AG04449 (cell line): ENCODE results near the gene OR6K2.

Source experiments
- CTCF ChIA-PET: fragments of 350-600 bp; formaldehyde crosslinking; extraction: SDS; loops from one replicate; lab custom pipeline; 2021; ENCODE audit warnings: antibody characterized with exemption; lab: Yijun Ruan, JAX
- POLR2A ChIA-PET: fragments of 400-600, 350-600 bp; formaldehyde crosslinking; extraction: SDS; loops from one replicate; lab custom pipeline; 2020; ENCODE audit warnings: antibody characterized with exemption, inconsistent platforms; lab: Yijun Ruan, JAX
- DNase-seq: peaks from one replicate; pipeline ENCODE4 v3.0.0-alpha.2; 2010; ENCODE audit warnings: low read depth, low spot score
- H3K4me3 ChIP-seq: 2 replicates; pipeline ENCODE4 v1.5.1; 2011; ENCODE audit warnings: low read depth, mild to moderate bottlenecking, control low read depth, low read length
- CTCF ChIP-seq: IDR thresholded peaks from one replicate; pipeline ENCODE4 v1.5.1; 2011; ENCODE audit warnings: mild to moderate bottlenecking, moderate library complexity, low read length, control low read depth, inconsistent platforms; ENCODE audit not compliant: insufficient read depth; ENCODE audit errors: missing control alignments

OR6K2 gene

DNA sequence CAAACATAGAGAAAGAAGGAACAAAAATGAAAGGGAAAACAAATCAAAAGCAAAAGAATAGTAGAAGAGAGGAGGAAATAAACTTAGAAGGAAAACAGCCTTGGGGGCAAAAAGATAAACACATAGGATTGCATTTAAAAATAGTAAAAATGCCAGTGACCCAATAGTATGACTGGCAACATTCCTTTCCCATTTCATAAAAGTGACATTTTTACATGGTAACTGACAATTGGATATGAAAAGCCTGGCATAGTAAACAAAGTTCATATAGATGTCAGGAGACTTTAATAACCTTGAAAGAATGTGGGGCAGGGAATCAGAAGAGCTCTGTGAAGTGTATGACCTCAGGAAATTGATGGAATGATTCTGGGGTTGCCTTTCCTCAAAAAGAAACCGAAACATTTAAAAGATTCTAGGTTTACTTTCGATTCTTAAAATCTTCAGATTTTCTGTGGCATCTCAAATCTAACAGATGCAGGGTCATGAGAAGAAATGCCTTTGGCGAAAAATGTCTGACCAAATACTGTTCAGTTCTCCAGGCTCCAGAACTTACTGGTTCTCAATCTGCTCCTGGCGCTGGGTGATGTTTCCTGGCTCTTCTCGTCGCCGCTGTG lies 47.6 kb downstream of the OR6K2 start:
- H3K4me3 ChIP-seq: no peak overlapping the region
- no peak for TF ChIP-seq CTCF
- ChIA-PET POLR2A (no interaction called here), CTCF (no interaction called here)
- DNase-seq: no peak
